ENCODE data around the gene ZFYVE16.
A peak's percentile ranks its signal among the peaks of the same experiment; 100 is the strongest.
"Not testable (repeated sequence)": the region's sequence is repeated elsewhere in the genome, so short reads cannot be mapped to it uniquely, and the experiment has no call there.

The ZFYVE16 gene

DNA sequence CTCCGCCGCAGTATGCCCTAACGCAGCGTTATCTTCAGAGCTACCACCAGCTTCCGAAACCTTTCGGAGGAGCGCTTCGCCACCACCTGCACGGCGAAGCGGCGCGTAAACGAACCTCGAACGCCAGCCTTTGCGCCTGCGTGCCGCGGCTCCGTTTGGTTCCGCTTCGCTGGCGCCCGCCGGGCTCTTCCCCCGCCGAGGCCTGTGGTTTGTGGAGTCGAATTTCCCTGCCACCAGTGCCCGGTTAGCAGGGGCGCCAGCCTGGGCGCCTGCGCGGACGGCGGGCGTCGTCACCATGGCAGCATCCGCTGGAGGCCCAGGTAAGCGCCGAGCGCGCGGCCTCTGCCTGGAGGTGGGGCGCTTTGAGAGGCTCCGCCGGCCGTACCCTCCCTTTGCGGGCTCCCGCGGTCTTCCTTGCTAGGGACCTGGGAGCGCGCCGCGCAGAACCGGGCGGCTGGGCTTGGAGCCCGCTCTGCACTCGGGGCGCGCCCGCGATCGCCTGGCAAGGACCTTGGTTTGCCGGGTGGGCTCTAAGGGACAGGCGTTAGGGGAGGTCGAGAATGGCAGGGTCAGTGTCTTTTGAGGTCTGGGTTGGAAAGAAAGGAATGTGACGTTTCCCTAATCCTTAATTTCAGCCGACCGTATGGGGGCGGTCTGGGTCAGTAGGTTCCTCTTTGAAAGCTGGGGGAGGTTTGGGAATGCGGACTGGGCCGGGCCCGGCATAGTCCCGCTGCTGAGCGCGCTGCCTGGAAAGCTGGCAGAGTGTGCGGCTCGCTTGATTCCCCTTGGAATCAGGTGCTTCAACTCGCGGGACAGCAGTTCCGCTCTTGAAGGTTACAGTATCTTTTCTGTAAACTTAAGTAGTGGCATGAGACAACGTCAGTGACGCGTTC, 80.2 kb downstream of the ZFYVE16 start, which contains the start of gene FAM151B:
Gene FAM151B (plus strand): TSS at position 272 of the 893 bp plus-strand sequence. CDS start 24 bp downstream, at position 296.
- DNase-seq (ENCODE audit: low read depth): peak; percentile 76

DNA sequence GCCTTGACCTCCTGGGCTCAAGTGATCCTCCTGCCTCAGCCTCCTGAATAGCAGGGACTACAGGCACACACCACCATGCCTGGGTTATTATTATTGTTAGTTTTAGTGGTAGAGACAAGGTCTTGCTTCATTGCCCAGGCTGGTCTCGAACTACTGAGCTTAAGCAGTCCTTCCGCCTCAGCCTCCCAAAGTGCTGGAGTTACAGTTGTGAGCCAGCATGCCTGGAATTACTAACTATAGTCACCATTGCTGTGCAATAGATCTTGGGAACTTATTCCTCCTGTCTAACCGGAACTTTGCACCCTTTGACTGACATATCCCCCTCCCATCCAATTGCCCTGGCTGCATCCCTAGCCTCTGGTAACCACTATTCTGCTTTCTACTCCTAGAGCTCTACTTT, 83.4 kb downstream of the ZFYVE16 start:
- no peak for DNase-seq (ENCODE audit: low read depth)

- no peak for DNase-seq (ENCODE audit: low read depth)
Measured at GRCh38 chr5:80492741-80493140, 84.9 kb downstream of the ZFYVE16 start.

DNA sequence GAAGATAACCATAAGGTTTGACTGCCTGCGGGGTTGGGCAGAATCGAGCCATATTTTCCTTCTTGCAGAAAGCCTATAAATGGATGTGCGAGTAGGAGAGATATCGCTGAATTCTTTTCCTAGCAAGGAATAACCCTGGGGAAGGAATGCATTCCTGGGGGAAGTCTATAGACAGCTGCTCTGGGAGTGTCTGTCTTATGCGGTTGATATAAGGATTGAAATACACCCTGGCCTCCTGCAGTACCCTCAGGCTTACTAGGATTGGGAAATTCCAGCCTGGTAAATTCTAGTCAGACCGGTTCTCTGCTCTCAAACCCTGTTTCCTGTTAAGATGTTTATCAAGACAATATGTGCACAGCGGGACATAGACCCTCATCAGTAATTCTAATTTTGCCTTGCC, 85.6 kb downstream of the ZFYVE16 start:
- not testable (repeated sequence) for DNase-seq (ENCODE audit: low read depth)

GRCh38 chr5:80495891-80496290, 88.0 kb downstream of the ZFYVE16 start:
- no peak for DNase-seq (ENCODE audit: low read depth)

GRCh38 chr5:80502800-80503199, 94.9 kb downstream of the ZFYVE16 start:
- no peak for DNase-seq (ENCODE audit: low read depth)

DNA sequence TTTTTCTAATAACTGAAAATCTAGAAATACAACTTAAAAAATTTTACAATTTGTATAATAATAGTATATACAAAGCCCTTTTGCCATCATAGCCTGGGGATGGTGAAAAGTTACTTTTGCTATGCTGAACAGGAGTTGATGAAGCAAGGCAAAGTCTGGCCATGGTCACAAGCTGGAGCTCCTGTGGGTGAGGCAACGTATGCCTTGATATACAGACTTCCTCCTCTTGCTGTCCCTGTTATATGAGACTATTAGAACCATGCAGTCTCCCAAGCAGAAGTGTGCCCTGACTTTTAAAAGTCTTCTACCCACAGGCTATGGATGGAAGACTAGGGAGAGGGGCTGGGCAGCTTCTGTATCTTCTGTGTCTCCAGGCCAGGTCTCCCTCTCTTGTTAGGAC, 95.8 kb downstream of the ZFYVE16 start:
- DNase-seq (ENCODE audit: low read depth): no peak

DNA sequence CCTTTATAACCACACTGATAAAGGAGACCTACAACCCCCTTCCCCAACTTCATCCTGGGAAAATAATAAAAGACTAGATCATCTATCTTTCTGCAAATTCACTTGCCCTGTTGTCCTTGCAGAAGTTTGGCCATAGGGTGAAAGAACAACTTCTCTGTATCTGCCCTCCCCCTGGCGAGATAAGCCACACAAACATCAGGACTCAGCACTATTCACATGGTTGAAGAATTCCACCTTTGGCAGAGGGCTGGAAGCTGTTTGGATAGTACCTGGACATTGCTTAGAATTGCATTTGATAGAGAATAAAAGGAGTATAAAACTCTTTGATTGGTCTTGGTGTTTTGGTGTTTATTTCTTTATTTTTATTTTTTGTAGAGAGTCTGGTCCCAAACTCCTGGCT, 97.0 kb downstream of the ZFYVE16 start:
- DNase-seq (ENCODE audit: low read depth): no peak

- DNase-seq (ENCODE audit: low read depth): no peak
Measured at GRCh38 chr5:80507663-80508062, 99.8 kb downstream of the ZFYVE16 start.

GRCh38 chr5:80508844-80509243, 101.0 kb downstream of the ZFYVE16 start:
- DNase-seq (ENCODE audit: low read depth): no peak

DNA sequence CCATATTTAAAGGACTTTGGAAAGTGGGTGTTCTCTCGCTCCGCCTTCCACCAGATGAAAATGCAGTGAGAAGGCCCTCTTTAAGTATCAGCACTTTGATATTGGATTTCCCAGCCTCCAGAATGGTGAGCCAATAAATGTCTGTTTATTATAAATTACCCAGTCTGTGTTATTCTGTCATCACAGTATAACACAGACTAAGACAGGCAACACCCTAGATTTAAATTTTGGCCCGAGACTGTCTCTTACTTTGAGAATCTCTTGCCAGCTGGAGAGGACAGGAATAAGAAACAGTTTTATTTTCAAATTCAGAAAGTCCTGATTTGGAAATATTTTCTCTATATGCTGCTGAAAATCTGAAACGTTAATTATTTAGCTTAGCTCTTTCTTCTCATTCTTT, 101.5 kb downstream of the ZFYVE16 start:
- DNase-seq (ENCODE audit: low read depth): no peak

- DNase-seq (ENCODE audit: low read depth): peak; percentile 15
Measured at GRCh38 chr5:80516826-80517225, 109.0 kb downstream of the ZFYVE16 start.
